Measurements from ENCODE around the gene ZC3H12A.
"Not testable (repeated sequence)": the region's sequence is repeated elsewhere in the genome, so short reads cannot be mapped to it uniquely, and the experiment has no call there.

ZC3H12A gene

GRCh38 chr1:37493336-37494098, 19.1 kb downstream of the ZC3H12A start:
- Mint-ChIP-seq H3K27me3 (no peaks in the 10 kb centered on the region), H3K9me3 (no peaks in the 10 kb centered on the region), H3K27ac (peak overlapping the region; percentile 93), H3K4me3 (no peak overlapping the region), H3K36me3 (ENCODE audit: low read depth) (peaks cover 68% of the 10 kb centered on the region), H3K4me1 (ENCODE audit: low read depth) (peaks cover 31% of the 10 kb centered on the region)
- no peak for DNase-seq

DNA sequence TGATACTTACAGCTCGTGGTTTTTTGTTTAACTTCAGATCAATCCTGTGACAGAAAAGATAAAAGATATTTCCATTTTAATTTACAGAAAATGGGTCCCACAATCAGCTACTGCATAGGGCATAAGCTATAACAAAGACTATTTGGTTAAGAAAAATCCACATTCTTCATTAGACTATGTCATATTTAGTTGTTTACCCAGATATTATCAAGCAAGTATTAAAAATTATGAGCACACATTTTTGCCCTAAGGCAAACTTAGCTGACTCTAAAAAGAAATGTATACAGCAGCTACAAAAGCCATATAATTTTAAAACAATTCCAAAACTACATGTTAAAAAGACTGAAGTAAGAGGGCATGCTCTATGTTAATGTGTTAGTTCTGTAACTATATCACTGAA, 21.5 kb downstream of the ZC3H12A start:
- Mint-ChIP-seq H3K4me3 (no peak overlapping the region), H3K27ac (peak overlapping the region; percentile 29), H3K27me3 (no peaks in the 10 kb centered on the region), H3K4me1 (ENCODE audit: low read depth) (peaks cover 38% of the 10 kb centered on the region), H3K9me3 (no peaks in the 10 kb centered on the region), H3K36me3 (ENCODE audit: low read depth) (peaks cover 76% of the 10 kb centered on the region)
- DNase-seq = no peak

DNA sequence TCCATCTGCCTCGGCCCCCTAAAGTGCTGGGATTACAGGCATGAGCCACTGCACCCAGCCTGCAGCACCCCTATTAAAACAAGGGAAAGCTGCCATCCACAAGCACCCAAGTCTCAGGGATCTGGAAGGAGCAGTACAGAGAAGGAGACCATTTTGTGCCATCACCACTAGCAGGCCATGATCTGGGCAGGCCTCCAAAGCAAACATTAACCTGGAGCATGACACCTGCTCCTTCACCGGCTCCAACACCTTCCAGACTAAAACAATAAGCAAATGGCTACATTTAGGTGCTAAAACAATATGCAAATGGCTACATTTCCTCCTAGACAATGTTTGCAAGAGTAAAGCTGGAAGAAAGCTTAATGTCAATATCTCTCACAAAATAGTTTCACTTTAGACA, 23.5 kb downstream of the ZC3H12A start:
- Mint-ChIP-seq H3K27me3 (no peaks in the 10 kb centered on the region), H3K36me3 (ENCODE audit: low read depth) (peaks cover 76% of the 10 kb centered on the region), H3K4me3 (no peak overlapping the region), H3K27ac (no peak overlapping the region), H3K9me3 (no peaks in the 10 kb centered on the region), H3K4me1 (ENCODE audit: low read depth) (peaks cover 35% of the 10 kb centered on the region)
- DNase-seq = no peak

DNA sequence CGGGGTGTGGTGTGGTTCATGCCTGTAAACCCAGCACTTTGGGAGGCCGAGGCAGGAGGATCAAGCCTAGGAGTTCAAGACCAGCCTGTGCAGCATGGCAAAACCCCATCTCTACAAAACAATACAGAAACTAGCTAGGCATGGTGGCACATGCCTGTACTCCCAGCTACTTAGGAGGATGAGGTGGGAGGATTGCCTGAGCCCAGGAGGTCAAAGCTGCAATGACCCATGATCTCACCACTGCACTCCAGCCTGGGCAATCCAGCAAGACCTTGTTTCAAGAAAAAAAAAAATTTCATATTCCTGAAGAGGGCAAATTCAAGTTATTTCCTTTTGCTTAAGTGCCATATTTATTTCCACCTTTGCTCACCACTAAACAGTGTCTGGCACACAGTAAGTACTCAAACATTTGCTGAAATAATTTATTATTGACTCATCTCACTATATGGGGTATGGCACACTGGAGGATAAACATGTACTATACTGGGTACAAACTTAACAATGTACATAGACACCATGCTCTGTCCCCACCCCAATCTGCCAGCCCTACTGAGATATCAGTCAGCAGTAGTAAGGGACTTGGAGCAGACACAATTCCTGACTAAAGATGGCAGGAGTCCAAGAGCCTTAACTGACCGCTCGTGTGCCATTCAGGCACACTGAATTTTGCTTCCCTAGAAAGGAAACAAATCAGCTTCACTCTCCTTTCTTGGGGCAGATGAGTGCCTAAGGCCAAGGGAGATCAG, 24.7 kb downstream of the ZC3H12A start:
- no peak for DNase-seq
- H3K4me1 Mint-ChIP-seq (ENCODE audit: low read depth) = peaks cover 24% of the 10 kb centered on the region
- no peaks in the 10 kb centered on the region for H3K27me3 Mint-ChIP-seq
- no peaks in the 10 kb centered on the region for H3K9me3 Mint-ChIP-seq
- peaks cover 74% of the 10 kb centered on the region for H3K36me3 Mint-ChIP-seq (ENCODE audit: low read depth)
- no peak overlapping the region for H3K4me3 Mint-ChIP-seq
- peak overlapping the region; percentile 33 for H3K27ac Mint-ChIP-seq

- peak overlapping the region; percentile 72 for H3K27ac Mint-ChIP-seq
- DNase-seq = no peak
- H3K36me3 Mint-ChIP-seq (ENCODE audit: low read depth) = peaks cover 79% of the 10 kb centered on the region
- no peaks in the 10 kb centered on the region for H3K9me3 Mint-ChIP-seq
- no peaks in the 10 kb centered on the region for H3K27me3 Mint-ChIP-seq
- H3K4me1 Mint-ChIP-seq (ENCODE audit: low read depth) = peaks cover 23% of the 10 kb centered on the region
- no peak overlapping the region for H3K4me3 Mint-ChIP-seq
These were observed 27.3 kb downstream of the ZC3H12A start for GRCh38 chr1:37501661-37502060.

- no peaks in the 10 kb centered on the region for H3K27me3 Mint-ChIP-seq
- peaks cover 83% of the 10 kb centered on the region for H3K36me3 Mint-ChIP-seq (ENCODE audit: low read depth)
- peak overlapping the region; percentile 72 for H3K27ac Mint-ChIP-seq
These were observed 27.7 kb downstream of the ZC3H12A start for GRCh38 chr1:37502104-37502503.

DNA sequence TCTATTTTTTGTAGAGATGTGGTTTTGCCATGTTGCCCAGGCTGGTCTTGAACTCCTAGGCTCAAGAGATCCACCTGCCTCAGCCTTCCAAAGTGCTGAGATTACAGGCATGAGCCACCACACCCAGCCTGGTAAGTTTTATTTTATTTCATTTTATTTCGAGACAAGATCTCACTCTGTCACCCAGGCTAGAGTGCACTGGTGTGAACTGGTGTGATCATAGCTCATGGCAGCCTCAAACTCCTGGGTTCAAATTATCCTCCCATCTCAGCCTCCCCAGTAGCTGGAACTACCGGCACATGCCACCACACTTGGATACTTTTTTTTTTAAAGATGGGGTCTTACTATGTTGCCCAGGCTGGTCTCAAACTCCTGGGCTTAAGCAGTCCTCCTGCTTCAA, 28.4 kb downstream of the ZC3H12A start:
- Mint-ChIP-seq H3K36me3 (ENCODE audit: low read depth) (peaks cover 86% of the 10 kb centered on the region), H3K4me1 (ENCODE audit: low read depth) (peaks cover 24% of the 10 kb centered on the region)
- H3K9me3 Mint-ChIP-seq, H3K27me3 Mint-ChIP-seq, H3K27ac Mint-ChIP-seq, H3K4me3 Mint-ChIP-seq, DNase-seq: not testable (repeated sequence)

More at GRCh38 chr1:37502104-37502503, 27.7 kb downstream of the ZC3H12A start:
- DNase-seq = no peak
- H3K4me3 Mint-ChIP-seq = no peak overlapping the region
- no peaks in the 10 kb centered on the region for H3K9me3 Mint-ChIP-seq
- peaks cover 23% of the 10 kb centered on the region for H3K4me1 Mint-ChIP-seq (ENCODE audit: low read depth)

DNA sequence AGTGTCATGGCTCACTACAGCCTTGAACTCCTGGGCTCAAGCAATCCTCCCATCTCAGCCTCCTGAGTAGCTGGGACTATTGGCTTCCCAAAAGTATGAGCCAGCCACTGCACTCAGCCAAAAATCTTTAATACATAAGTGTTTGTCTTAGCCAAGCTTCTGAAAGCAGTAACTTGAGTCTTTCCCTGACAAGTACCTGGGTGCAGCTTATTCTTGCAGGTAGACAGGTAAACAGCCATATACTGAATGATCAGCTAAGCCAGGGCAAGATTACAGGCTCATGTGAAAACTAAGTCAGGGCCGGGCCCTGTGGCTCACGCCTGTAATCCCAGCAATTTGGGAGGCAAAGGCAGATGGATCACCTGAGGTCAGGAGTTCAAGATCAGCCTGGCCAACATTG, 32.4 kb downstream of the ZC3H12A start:
- peaks cover 33% of the 10 kb centered on the region for H3K4me1 Mint-ChIP-seq (ENCODE audit: low read depth)
- H3K27ac Mint-ChIP-seq = no peak overlapping the region
- no peak overlapping the region for H3K4me3 Mint-ChIP-seq
- no peaks in the 10 kb centered on the region for H3K9me3 Mint-ChIP-seq
- no peaks in the 10 kb centered on the region for H3K27me3 Mint-ChIP-seq
- no peak for DNase-seq
- peaks cover 84% of the 10 kb centered on the region for H3K36me3 Mint-ChIP-seq (ENCODE audit: low read depth)

GRCh38 chr1:37509181-37509580, 34.8 kb downstream of the ZC3H12A start:
- Mint-ChIP-seq H3K36me3 (ENCODE audit: low read depth) (peaks cover 87% of the 10 kb centered on the region), H3K4me1 (ENCODE audit: low read depth) (peaks cover 48% of the 10 kb centered on the region), H3K27me3 (no peaks in the 10 kb centered on the region), H3K27ac (peak overlapping the region; percentile 2), H3K4me3 (no peak overlapping the region), H3K9me3 (no peaks in the 10 kb centered on the region)
- no peak for DNase-seq

DNA sequence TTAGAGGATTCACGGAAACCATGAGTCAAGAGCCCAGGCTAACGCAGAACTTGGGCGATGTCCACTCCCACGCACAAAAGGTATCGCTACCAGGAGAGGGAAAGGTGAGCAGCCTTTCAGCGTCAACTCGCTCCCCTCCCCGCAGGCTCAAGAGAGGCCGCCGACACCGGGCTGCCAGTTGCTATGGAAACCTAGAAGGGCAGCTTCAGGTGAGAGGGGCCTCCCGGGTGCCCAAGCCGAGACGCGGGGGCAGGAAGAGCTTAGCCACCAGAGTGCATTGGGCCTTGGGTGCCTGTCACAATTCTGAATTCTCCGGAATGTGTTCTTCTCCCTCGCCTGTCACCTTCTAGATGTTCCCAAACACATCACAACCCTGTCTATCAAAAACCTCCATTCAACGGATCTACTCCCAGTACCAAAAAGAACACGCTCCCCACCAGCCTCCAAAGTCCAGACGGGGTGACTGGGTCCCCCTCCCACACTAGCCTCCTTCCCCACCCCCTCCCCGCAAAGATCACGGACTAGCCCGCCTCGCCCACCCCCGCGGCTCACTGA, 39.5 kb downstream of the ZC3H12A start:
- H3K9me3 Mint-ChIP-seq = no peaks in the 10 kb centered on the region
- peak overlapping the region; percentile 98 for H3K27ac Mint-ChIP-seq
- peaks cover 47% of the 10 kb centered on the region for H3K4me1 Mint-ChIP-seq (ENCODE audit: low read depth)
- peaks cover 47% of the 10 kb centered on the region for H3K36me3 Mint-ChIP-seq (ENCODE audit: low read depth)
- H3K27me3 Mint-ChIP-seq = no peaks in the 10 kb centered on the region
- DNase-seq = peak; percentile 77
- H3K4me3 Mint-ChIP-seq = peak overlapping the region; percentile 98

- peaks cover 48% of the 10 kb centered on the region for H3K4me1 Mint-ChIP-seq (ENCODE audit: low read depth)
- H3K9me3 Mint-ChIP-seq = no peaks in the 10 kb centered on the region
- H3K27me3 Mint-ChIP-seq = no peaks in the 10 kb centered on the region
- peak; percentile 89 for DNase-seq
- H3K27ac Mint-ChIP-seq = peak within 1 kb of the TSS; percentile 98
- peaks cover 41% of the 10 kb centered on the region for H3K36me3 Mint-ChIP-seq (ENCODE audit: low read depth)
- peak within 1 kb of the TSS; percentile 98 for H3K4me3 Mint-ChIP-seq
These were observed 40.2 kb downstream of the ZC3H12A start, which contains the start of gene MEAF6 for GRCh38 chr1:37514350-37515184. TSS of gene MEAF6 (minus strand) at chr1:37514766. CDS start at chr1:37514746, 20 bp downstream.

DNA sequence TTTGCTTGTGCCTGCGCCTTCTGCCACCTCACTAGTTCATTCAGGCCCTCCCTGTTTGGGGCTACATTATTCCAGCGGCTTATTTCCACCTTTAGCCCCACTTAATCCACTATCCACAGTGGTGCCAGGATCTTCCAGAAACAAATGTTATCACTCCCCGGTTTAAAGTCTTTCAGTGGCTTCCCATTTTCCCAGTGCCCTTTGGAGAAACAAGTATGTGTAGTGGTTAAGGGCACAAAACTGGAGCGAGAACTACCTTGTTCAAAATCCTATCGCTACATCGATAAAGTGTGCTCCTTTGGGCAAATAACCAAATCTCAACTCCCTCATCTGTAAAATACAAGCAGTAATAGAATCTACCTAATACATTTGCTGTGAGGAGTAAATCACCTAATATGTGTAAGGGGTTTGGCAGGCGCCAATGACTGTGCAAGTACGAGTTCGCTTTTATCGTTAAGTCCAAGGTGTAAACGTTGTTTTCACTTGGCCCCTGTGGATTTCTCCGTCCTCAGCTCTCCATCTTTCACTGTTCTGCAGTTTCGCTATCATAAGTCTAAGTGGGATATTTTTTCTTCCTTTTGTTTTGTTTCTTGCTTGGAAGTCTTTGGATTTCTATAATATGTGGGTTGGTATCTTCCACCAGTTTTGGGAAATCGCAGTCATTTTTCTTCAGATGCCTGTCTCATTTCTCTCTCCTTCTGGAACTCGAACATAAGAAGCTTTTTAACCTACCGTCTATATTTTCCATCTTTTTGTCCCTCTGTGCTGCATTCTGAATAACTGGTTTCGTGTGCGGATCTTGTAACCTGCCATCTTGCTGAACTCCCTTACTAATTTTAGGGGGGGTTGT, 41.0 kb downstream of the ZC3H12A start:
- no peak for DNase-seq
- H3K4me1 Mint-ChIP-seq (ENCODE audit: low read depth) = peaks cover 53% of the 10 kb centered on the region
- H3K36me3 Mint-ChIP-seq (ENCODE audit: low read depth) = peaks cover 36% of the 10 kb centered on the region
- no peaks in the 10 kb centered on the region for H3K9me3 Mint-ChIP-seq
- peak overlapping the region; percentile 98 for H3K4me3 Mint-ChIP-seq
- H3K27ac Mint-ChIP-seq = peak overlapping the region; percentile 97
- no peaks in the 10 kb centered on the region for H3K27me3 Mint-ChIP-seq

GRCh38 chr1:37517569-37517968, 43.2 kb downstream of the ZC3H12A start:
- DNase-seq = no peak
- no peak overlapping the region for H3K4me3 Mint-ChIP-seq
- no peaks in the 10 kb centered on the region for H3K9me3 Mint-ChIP-seq
- no peaks in the 10 kb centered on the region for H3K27me3 Mint-ChIP-seq
- no peak overlapping the region for H3K27ac Mint-ChIP-seq
- peaks cover 39% of the 10 kb centered on the region for H3K4me1 Mint-ChIP-seq (ENCODE audit: low read depth)
- H3K36me3 Mint-ChIP-seq (ENCODE audit: low read depth) = peaks cover 20% of the 10 kb centered on the region

Measured in activated T-cell treated with anti-CD3 and anti-CD28 coated beads, Interleukin-2, amount 50 U/mL, for 24 hours (primary cell).